ENCODE data around the gene ABCC6. TPM values are rescaled to one million over a fixed set of nuclear protein-coding genes. Genes with fewer than 3 reads are reported as not detected.
A peak's percentile ranks its signal among the peaks of the same experiment; 100 is the strongest.

ABCC6 gene
- total and polyA plus RNA-seq, 2 of the 13 experiments (the other 11 are each of a cell fraction or from before 2014, with no cell fraction given): 82.4 to 105 TPM

GRCh38 chr16:16146380-16147315, 76.6 kb downstream of the ABCC6 start (continued):
- TF ChIP-seq ZBTB33 (CRISPR knock-in tag; IDR thresholded peaks at IDR 0.05) (no peak), HMG20B (CRISPR knock-in tag; conservative IDR thresholded peaks at IDR 0.05) (no peak), ZSCAN21 (CRISPR knock-in tag; IDR thresholded peaks at IDR 0.05; ENCODE audit: borderline replicate concordance) (peak; percentile 15; the same call in 1 of the 2 replicates), SOX5 (CRISPR knock-in tag; IDR thresholded peaks at IDR 0.05; ENCODE audit: borderline replicate concordance) (no peak), SP2 (CRISPR knock-in tag; IDR thresholded peaks at IDR 0.05) (no peak), NONO (IDR thresholded peaks at IDR 0.05) (no peak), NONO (CRISPR knock-in tag; conservative IDR thresholded peaks at IDR 0.05) (peak; percentile 63; the same call in 1 of the 2 replicates), IRF2 (CRISPR knock-in tag; IDR thresholded peaks at IDR 0.05) (peak; percentile 32; the same call in 1 of the 2 replicates), ELF3 (CRISPR knock-in tag; IDR thresholded peaks at IDR 0.05) (no peak), FOXO4 (CRISPR knock-in tag; conservative IDR thresholded peaks at IDR 0.05) (no peak), JARID2 (CRISPR knock-in tag; IDR thresholded peaks at IDR 0.05; ENCODE audit: insufficient replicate concordance) (no peak), ZNF709 (CRISPR knock-in tag; IDR thresholded peaks at IDR 0.05) (no peak), HIC2 (CRISPR knock-in tag; IDR thresholded peaks at IDR 0.05; ENCODE audit: low read depth) (no peak), RAD51 (IDR thresholded peaks at IDR 0.05; ENCODE audit: borderline replicate concordance) (no peak), HIVEP1 (CRISPR knock-in tag; IDR thresholded peaks at IDR 0.05) (no peak), NFAT5 (CRISPR knock-in tag; IDR thresholded peaks at IDR 0.05) (peak; percentile 56; the same call in 1 of the 2 replicates), ZNF160 (CRISPR knock-in tag; IDR thresholded peaks at IDR 0.05) (no peak), ZFYVE20 (CRISPR knock-in tag; IDR thresholded peaks at IDR 0.05; ENCODE audit: borderline replicate concordance, low read depth) (no peak), U2AF1 (optimal IDR thresholded peaks at IDR 0.05; ENCODE audit: low read depth, low read length) (no peak)

Data from HepG2 (cell line).